Right ventricle myocardium superior (tissue), 1 donor: ENCODE data around the gene GALNS. TPM values are rescaled to one million over a fixed set of nuclear protein-coding genes. Genes with fewer than 3 reads are reported as not detected.

Experiments
- ATAC-seq: fragments of 200-7000 bp; cut with Tn5 transposase; one replicate; pipeline ENCODE4 v1.9.1; 2020; ENCODE audit warnings: mild to moderate bottlenecking; ENCODE audit not compliant: poor library complexity
- DNase-seq: peaks from one replicate; pipeline ENCODE4 v3.0.0-alpha.2; 2020
- intact Hi-C: fragments of 100-400 bp; cut with DNase I; formaldehyde crosslinking; loops from one replicate; pipeline ENCODE4 v1.11.2; 2022
- total RNA-seq: library from RNA; stranded (reverse); fragmentation: NEBNext Ultra II Directional; extraction: Animal tissue kit (Norgen Biotek cat#: 25700); gene quantifications from one replicate; pipeline ENCODE4 v1.2.1, GENCODE V29; 2021
- donor health status: DM: no; HTN: yes; CAD: no; lungs with severe emphysema.

The GALNS gene
- total RNA-seq, 1 donor from 2014 or later = 15.9 TPM

DNA sequence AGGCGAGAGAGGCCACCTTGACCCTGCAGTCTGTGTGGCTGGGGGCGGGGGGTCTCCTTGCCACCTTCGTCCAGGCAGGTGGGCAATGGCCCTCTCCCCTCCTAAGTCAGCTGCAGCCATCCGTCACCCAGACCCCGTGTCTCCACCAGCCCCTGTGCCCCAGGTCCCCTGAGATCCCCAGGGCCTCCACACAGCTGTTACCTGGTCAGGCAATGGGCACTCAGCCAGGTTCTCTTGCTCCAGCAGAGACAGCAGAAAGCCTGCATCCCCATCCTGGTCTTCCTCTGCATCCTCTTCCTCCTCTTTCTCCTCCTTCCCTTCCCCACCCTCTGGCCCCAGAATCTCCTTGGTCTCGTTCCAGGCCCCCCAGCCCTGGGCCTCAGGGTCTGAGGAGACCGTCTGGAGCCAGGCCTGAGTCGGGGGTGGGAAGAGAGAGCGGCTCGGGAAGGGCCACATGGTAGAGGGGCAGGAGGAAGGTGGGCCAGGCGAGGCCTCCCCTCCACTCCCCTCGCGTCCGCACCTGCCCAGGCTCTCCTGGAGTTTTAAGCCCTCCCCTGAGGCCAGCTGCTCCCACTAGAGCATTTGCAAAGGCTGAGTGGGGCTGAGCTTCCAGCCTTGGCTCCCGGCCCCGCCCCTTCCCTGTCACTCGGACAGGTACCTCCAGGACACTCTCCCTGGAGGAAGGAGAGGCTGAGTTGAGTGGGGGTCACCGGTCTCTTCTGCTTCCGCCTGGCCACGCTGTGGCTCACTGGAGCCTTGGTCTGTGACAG lies 9.6 kb upstream of the GALNS start, which contains the start of gene PABPN1L:
PABPN1L (minus strand) TSS at position 510 of the 770 bp plus-strand sequence; CDS start at position 456, 54 bp downstream.
- intact Hi-C loops = no loop called here
- DNase-seq (no peak), ATAC-seq (no peak)

DNA sequence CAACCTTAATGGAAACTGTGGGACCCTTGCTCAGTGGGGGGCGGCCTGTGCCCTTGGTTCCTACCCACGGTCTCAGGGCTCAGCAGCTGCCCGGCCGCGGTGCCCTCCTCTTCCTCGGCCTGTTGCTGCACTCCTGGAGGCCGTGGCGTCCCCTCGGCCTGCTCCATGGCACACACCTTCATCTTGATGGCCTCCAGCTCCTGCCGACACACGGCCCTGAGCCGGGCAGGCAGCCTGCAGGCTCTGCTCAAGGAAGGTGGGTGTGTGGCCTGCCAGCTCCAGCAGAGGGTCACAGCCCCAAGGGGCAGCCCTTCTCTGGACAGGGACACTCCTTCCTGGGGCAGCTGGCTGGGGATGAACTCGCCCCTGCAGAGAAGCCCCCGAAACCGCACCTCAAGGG lies 9.0 kb upstream of the GALNS start:
- no peak for ATAC-seq
- DNase-seq = no peak
- intact Hi-C loops = no loop called here

DNA sequence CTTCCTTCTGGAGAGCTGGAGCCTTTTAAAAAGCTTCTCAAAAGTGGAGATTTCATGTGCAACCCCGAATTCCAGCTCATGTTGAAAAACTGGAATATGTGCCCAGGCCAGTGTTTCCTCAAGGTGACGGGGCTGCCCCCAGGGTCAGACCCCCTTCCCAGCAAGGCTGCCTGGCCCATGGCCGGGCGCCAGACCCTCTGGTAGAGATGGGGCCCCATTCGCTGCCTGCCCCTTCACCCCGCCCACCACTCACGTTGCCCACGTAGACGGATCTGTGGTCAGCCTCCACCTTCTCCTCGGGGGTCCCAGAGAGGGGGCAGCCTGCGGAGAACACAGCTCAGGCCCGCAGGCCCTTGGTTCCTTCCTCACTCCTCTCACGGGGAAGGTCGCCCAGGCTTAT lies 8.6 kb upstream of the GALNS start:
- intact Hi-C loops = no loop called here
- DNase-seq (no peak), ATAC-seq (no peak)

DNA sequence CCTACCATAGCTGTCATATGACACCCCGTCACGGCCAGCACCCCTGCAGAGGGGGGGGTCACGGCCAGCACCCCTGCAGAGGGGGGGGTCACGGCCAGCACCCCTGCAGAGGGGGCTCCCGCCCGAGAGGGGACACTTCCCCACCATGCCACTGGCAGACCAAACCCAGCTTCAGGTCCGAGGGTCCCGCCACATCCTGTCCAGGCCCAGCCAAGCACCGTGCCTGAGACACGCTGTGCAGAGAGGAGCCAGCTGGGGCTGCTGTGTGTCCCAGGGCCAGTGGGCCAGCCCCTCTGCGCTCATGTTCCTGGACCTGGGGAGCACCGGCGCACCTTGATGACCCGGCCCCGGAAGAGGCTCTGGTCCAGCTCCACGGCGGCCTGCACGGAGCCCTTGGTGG lies 7.8 kb upstream of the GALNS start:
- intact Hi-C loops = no loop called here
- no peak for ATAC-seq
- DNase-seq = no peak

- DNase-seq (no peak), ATAC-seq (no peak)
- intact Hi-C loops = no loop called here
Measured at GRCh38 chr16:88864099-88864498, 7.4 kb upstream of the GALNS start.

- DNase-seq (no peak), ATAC-seq (no peak)
- intact Hi-C loops = no loop called here
Measured at GRCh38 chr16:88863426-88863825, 6.7 kb upstream of the GALNS start.

DNA sequence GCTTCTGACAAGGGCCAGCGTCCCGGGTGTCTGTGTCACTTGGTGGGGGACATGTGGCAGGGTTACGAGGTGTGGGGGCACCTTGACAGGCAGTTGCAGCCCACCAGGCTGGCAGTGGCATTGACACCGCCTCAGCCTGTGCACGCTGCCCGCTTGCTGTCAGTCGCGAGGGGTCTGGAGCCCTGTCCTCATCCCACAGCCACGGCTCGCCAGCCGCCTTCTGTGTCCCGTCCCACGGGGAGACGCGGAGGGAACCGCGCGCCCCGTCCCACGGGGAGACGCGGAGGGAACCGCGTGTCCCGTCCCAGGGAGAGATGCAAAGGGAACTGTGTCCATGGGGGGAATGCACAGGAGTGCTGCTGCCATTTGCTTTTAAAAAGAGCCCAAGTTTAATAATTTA lies 6.2 kb upstream of the GALNS start:
- ATAC-seq (no peak), DNase-seq (no peak)
- intact Hi-C loops = no loop called here

- no peak for DNase-seq
Measured at GRCh38 chr16:88861359-88861758, 4.6 kb upstream of the GALNS start.

DNA sequence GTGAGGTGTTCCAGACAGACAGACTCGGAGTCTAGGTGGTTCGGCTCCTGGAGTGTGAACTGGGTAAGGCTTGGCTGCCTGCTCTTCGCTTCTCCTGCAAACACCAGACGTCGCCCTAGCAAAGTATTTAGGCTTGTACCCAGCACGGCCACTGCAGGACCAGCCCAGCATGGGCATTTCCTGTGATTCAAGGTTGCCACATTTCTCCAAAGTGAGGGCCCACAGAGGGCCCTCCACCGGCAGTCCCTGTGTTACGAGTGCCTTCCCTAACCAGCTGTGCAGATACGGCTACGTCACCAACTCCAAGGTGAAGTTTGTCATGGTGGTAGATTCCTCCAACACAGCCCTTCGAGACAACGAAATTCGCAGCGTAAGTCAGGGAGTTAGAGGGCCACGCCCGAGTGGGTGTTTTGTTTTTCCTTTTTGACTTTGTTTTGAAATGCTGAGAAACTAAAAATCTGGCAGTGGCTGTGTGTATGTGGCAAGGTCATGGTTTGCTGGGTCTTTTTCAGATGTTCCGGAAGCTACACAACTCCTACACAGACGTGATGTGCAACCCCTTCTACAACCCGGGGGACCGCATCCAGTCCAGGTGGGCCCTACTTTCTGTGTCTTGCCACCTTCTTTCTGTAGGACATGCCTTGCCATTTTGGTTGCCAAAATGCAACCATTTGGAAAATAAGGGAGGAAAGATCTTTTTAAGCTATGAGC lies 2.8 kb upstream of the GALNS start:
- ATAC-seq = no peak
- intact Hi-C loops = loop anchor here (5.0 kb wide), 1 partner anchor 47 kb away; the partner anchor contains the start of gene APRT
- no peak for DNase-seq

More at GRCh38 chr16:88861359-88861758, 4.6 kb upstream of the GALNS start:
- ATAC-seq = no peak
- intact Hi-C loops = no loop called here

DNA sequence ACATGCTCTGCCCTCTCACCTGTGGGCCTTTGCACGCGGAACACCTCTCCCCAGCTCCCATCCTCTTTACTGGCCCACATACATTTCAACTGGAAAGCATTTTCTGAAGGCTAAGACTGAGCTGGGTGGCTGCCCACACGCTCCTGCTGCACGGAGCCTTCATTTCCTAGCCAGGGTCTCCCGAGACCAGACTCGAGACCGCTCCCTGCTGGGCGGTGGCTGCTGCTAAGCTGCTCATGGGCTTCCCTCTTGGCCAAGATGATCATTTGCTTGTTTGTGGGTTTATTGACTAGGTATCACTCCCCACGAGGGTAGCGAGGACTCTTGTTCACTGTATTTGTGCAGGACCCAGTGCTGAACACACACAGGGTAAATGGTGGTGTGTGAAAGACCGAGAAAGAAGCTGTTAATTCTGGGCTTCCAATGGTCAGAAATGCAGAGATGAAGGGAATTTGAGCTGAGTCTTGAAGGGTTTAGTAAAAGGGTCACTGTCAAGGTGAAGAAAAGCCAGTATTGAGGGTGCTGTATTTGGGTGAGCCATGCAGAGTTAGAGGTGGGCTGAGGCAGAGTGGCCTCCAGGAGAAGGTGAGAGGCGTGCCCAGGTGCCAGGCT lies 1.1 kb upstream of the GALNS start:
- peak; percentile 71 for ATAC-seq
- intact Hi-C loops = loop anchor here (5.0 kb wide), 1 partner anchor 46 kb away; the partner anchor contains the start of gene APRT
- DNase-seq = peak; percentile 89

DNA sequence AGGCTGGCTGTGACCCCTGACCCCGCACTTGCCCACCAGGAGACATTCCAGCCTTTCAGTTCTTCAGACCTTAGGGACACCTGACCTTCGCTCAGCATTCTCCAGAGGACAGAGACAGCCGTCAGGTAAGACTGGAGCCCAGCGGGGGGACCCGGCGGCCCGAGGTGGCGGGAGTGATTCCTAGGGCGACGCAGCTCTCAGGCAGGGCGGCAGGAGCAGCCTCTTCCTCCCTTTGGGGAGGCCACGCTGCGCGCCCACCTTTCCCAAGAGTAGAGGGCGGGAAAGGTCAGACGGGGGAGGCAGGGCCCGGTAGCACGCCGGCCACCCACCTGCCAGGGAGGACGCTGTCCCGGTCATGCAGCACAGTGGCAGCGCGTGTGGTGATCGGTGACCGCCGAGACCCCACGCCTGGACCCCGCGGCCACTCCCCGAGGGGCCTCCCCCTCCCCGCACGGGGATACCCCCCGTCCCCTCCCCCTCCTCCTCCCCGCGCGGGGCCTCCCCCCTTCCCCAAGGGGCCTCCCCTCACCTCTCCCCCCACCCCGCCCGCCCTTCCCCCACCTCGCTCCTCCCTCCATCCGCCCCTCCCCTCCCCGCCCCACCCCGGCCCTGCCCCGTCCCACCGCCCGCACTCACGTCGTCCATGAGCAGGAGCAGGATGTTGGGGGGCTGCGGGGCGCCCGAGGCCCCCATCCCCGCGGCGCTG lies 472 bp downstream of the GALNS start:
- ATAC-seq (peak; percentile 53), DNase-seq (no peak)
- intact Hi-C loops = loop anchor here (5.0 kb wide), 1 partner anchor 44 kb away; the partner anchor contains the start of gene APRT

DNA sequence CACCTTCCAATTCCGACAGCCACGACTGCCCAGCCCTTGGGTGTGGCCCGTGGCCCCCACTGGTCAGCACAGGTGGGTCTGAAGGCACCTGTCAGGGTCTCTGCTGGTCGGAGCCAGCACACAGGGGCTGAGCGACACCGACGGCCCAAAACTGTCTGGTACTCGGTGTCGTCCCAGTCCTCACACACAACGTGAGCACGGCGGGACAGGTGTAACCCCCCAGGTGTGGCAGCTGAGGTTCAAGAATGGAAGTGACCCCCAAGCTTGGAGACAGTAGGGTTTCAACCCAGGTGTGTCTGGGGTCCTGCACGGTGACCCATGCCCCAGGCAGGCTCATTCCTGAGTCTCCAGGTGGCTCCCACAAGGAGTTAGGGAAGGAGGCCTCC lies 1.0 kb downstream of the GALNS start:
- ATAC-seq (no peak), DNase-seq (no peak)
- intact Hi-C loops = loop anchor here (5.0 kb wide), 1 partner anchor 43 kb away; the partner anchor contains the start of gene APRT

DNA sequence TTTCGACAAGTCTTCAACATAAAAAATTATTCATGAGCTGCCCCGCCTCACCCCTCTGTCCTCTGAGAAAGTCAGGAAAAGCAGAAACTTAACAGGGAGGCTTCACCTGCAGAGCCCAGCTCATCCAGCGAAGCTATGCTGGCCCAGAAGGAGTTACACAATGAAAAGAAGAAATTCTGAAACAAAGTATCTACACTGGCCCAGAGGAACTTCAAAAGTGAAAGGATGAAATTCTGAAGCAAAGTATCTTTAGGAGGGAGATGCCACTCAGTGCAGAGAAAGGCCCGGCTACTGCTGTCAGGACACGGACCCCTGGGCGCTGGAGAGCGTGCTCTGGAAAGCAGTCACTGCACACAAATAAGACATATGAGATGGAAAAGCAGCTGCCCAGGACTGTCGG lies 1.6 kb downstream of the GALNS start:
- intact Hi-C loops = loop anchor here (5.0 kb wide), 1 partner anchor 43 kb away; the partner anchor contains the start of gene APRT
- ATAC-seq (no peak), DNase-seq (no peak)

DNA sequence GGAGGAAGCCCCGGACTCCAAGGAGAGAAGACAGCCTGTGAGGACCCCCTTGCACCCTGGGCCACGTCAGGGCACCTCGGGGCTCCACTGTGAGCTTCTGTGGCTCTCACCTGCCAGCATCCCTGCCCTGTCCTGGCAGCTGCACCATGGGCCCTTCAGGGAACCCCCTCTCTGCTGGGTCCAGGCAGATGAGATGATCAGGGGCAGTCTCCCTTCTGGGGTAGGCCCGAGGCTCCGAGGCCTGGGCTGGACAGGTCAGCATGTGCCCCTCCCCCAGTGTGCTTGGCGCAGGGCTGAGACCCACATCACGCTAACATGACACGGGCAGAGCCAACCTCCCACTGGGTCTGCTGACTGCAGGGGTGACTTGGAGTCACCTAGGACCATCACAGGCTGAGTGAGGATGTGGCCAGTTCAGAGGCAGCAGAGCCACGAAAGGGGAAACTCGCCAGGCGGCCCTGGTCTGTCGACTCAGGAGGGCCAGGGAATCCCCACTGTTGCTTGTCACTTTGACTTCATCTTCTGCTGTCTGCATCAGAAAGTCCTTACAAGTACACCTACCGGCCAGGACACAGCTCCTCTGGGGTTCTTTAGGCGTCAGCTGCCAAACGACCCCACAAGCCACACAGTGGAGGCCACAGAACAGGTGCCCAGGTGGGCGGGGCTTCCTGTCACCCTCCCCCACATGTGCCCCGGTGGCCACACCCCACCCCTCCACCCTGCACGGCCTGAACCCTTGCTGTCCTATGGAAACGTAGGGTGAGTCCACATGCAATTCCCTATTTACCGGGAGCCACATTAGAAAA lies 2.2 kb downstream of the GALNS start:
- DNase-seq (no peak), ATAC-seq (no peak)
- intact Hi-C loops = loop anchor here (5.0 kb wide), 1 partner anchor 42 kb away; the partner anchor contains the start of gene APRT

DNA sequence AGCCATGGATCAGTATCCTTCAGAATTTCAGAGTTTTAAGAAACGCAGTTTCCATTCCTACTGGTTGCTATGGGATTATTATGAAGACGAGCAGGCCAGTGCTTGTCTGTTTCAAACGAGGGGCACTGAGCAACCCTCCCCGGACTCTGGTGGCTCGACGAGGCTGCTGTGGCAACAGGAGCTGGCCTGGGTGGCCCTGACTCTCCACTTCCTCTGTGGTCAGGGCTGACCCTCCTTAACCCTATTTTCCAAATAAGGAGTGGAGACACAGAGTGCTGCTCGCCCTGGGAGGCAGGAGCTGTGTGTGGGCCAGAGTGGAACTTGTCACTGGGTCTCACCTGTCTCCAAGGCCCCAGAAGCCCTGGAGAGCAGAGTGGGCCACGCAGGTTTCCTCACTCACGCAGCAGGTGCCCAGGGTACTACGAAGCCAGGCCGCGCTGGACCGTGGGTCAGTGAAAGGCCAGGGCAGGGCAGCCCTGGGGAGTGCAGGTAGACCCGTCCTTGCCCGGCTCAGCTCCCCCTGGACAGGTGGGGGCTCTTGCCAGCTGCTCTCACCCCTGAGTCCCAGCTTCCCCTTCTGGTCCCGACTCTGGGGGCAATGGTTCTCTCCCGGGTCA lies 3.3 kb downstream of the GALNS start:
- no peak for ATAC-seq
- intact Hi-C loops = no loop called here

DNA sequence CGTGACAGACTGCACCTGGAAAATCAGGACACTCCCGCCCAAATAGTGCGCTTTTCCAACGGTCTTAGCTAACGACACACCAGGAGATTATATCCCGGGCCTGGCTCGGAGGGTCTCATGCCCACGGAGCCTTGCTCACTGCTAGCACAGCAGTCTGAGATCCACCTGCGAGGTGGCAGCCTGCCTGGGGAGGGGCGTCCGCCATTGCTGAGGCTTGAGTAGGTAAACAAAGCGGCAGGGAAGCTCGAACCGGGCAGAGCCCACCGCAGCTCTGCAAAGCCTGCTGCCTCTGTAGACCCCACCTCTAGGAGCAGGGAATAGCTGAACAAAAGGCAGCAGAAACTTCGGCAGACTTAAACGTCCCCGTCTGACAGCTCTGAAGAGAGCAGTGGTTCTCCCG lies 5.1 kb downstream of the GALNS start:
- DNase-seq = no peak
- no peak for ATAC-seq
- intact Hi-C loops = no loop called here

More for the DNA sequence above, 3.3 kb downstream of the GALNS start:
- no peak for DNase-seq

- DNase-seq (no peak), ATAC-seq (no peak)
- intact Hi-C loops = no loop called here
Measured at GRCh38 chr16:88850531-88851199, 6.1 kb downstream of the GALNS start.
